Testis (tissue), 3 donors: Measurements from ENCODE around the gene PPP1R18. TPM values are rescaled to one million over a fixed set of nuclear protein-coding genes. Genes with fewer than 3 reads are reported as not detected.

Experiments
- DNase-seq: peaks from one replicate; pipeline ENCODE4 v3.0.0-alpha.2; 2019
- H3K27ac ChIP-seq, 2 donors: fragments of 200-600 bp; sonication (generic); one replicate each; pipeline ENCODE4 v1.5.1; 2019
- H3K27me3 ChIP-seq: fragments of 200-600 bp; sonication (generic); one replicate; pipeline ENCODE4 v1.5.1; 2019
- H3K36me3 ChIP-seq: fragments of 200-600 bp; sonication (generic); one replicate; pipeline ENCODE4 v1.5.1; 2017; ENCODE audit warnings: low read depth; ENCODE audit errors: missing control alignments
- H3K4me1 ChIP-seq: fragments of 200-600 bp; sonication (generic); one replicate; pipeline ENCODE4 v1.5.1; 2019
- H3K4me3 ChIP-seq, 2 donors: fragments of 200-600 bp; sonication (generic); one replicate each; pipeline ENCODE4 v1.5.1; 2017 to 2019
- H3K9me3 ChIP-seq: fragments of 200-600 bp; sonication (generic); one replicate; pipeline ENCODE4 v1.5.1; 2017
- CTCF ChIP-seq, 3 experiments: fragments of 450-650 bp in 2 of 3; fragments of 200-600 bp in 1 of 3; sonication (generic) in 1 of 3; IDR thresholded peaks; one replicate each; pipeline ENCODE4 v1.5.1; 2016 to 2019; ENCODE audit warnings: antibody characterized with exemption in 3 of 3, mild to moderate bottlenecking in 2 of 3, moderate library complexity in 1 of 3
- POLR2A ChIP-seq: fragments of 450-650 bp; IDR thresholded peaks from one replicate; pipeline ENCODE4 v1.6.1; 2017; ENCODE audit warnings: antibody characterized with exemption, mild to moderate bottlenecking, moderate library complexity
- WGBS, 2 donors: methylation state at CpG; one replicate each; pipeline ENCODE4 v1.1.5; 2018; 5-methylcytosine and 5-hydroxymethylcytosine counted together
- intact Hi-C: fragments of 100-400 bp; cut with DNase I; formaldehyde crosslinking; loops from one replicate; pipeline ENCODE4 v1.15.1; 2023; ENCODE audit warnings: low total_unique reads
- polyA plus RNA-seq: library from polyadenylated mRNA; stranded (reverse); fragments of 350-450 nt; fragmentation: Illumina TruSeq; extraction: RNeasy Lipid Tissue Mini Kit (QIAGEN cat#74804); gene quantifications from one replicate; pipeline ENCODE4 v1.2.3, GENCODE V29; 2014; ENCODE audit warnings: low read depth, low replicate concordance; ENCODE audit not compliant: insufficient read depth
- total RNA-seq, 2 donors: library from RNA; depleted of rRNA; stranded (reverse); fragments of >200 nt; gene quantifications; one replicate each; pipeline ENCODE4 v1.2.3, GENCODE V29; 2016

The PPP1R18 gene
- total and polyA plus RNA-seq, 3 donors from 2014 or later, result 9.0 to 24.9 (median 9.3) TPM

GRCh38 chr6:30716879-30717128, 30.4 kb upstream of the PPP1R18 start:
- H3K27ac ChIP-seq, result peak overlapping the region; percentile 90
- peak overlapping the region; percentile 62 to 78 for H3K4me3 ChIP-seq
- intact Hi-C loops, result no loop called here
- H3K36me3 ChIP-seq, result no peaks in the 10 kb centered on the region
- DNase-seq, result no peak
- no peaks in the 10 kb centered on the region for H3K27me3 ChIP-seq
- WGBS, 2 donors, result 1 to 5% methylated on average over 8 of the region's 8 CpGs
- H3K9me3 ChIP-seq, result no peaks in the 10 kb centered on the region
- TF ChIP-seq CTCF (IDR thresholded peaks at IDR 0.05), result no peak
- TF ChIP-seq POLR2A, result no peak
- peaks cover 13% of the 10 kb centered on the region for H3K4me1 ChIP-seq

- intact Hi-C loops, result no loop called here
- no peaks in the 10 kb centered on the region for H3K27me3 ChIP-seq
- WGBS, 2 donors, result 94 to 100% methylated on average over 1 of the region's 1 CpG
- H3K4me1 ChIP-seq, result peaks cover 13% of the 10 kb centered on the region
- no peak for TF ChIP-seq POLR2A
- TF ChIP-seq CTCF (IDR thresholded peaks at IDR 0.05), result no peak
- no peaks in the 10 kb centered on the region for H3K9me3 ChIP-seq
- no peak overlapping the region for H3K27ac ChIP-seq
- no peaks in the 10 kb centered on the region for H3K36me3 ChIP-seq
- DNase-seq, result no peak
- H3K4me3 ChIP-seq, result no peak overlapping the region
Measured at GRCh38 chr6:30714263-30714662, 27.8 kb upstream of the PPP1R18 start.

GRCh38 chr6:30712441-30712945, 26.0 kb upstream of the PPP1R18 start:
- Histone ChIP-seq H3K4me3 (no peak overlapping the region), H3K27me3 (no peaks in the 10 kb centered on the region), H3K4me1 (peaks cover 6% of the 10 kb centered on the region), H3K36me3 (no peaks in the 10 kb centered on the region), H3K27ac (no peak overlapping the region), H3K9me3 (no peaks in the 10 kb centered on the region)
- intact Hi-C loops, result no loop called here
- WGBS, 2 donors, result 87 to 89% methylated on average over 7 of the region's 7 CpGs
- DNase-seq, result no peak
- TF ChIP-seq POLR2A (no peak), CTCF (IDR thresholded peaks at IDR 0.05) (no peak)

GRCh38 chr6:30711758-30712380, 25.4 kb upstream of the PPP1R18 start:
- TF ChIP-seq CTCF (IDR thresholded peaks at IDR 0.05), result no peak
- TF ChIP-seq POLR2A, result no peak
- no peak for DNase-seq
- Histone ChIP-seq H3K4me3 (no peak overlapping the region), H3K27me3 (no peaks in the 10 kb centered on the region), H3K9me3 (no peaks in the 10 kb centered on the region), H3K27ac (no peak overlapping the region), H3K4me1 (peaks cover 6% of the 10 kb centered on the region), H3K36me3 (no peaks in the 10 kb centered on the region)
- 86 to 90% methylated on average over 1 of the region's 1 CpG for WGBS, 2 donors
- intact Hi-C loops, result no loop called here
